Astrocyte (in vitro differentiated cells and primary cell): Measurements from ENCODE around the gene DMRTC1. TPM values are rescaled to one million over a fixed set of nuclear protein-coding genes. Genes with fewer than 3 reads are reported as not detected.

Experiments
- total RNA-seq: library from RNA; stranded (reverse); gene quantifications from 2 replicates; pipeline ENCODE4 v1.2.1, GENCODE V29; 2021

DMRTC1 gene
- total RNA-seq, 1 donor from 2014 or later: not detected

Other genes starting within 250 kb of the DMRTC1 start
- gene PHKA1, start 229.5 kb downstream of the DMRTC1 start, total RNA-seq: 6.5 and 7.5 TPM in 2 replicates
- not detected in 2 replicates for gene DMRTC1B, start 166.9 kb downstream of the DMRTC1 start, total RNA-seq
- gene FAM236B, start 161.2 kb downstream of the DMRTC1 start, total RNA-seq: not detected in 2 replicates
- gene FAM236D, start 135.6 kb downstream of the DMRTC1 start, total RNA-seq: not detected in 2 replicates
- not detected in 2 replicates for gene FAM236C, start 31.2 kb downstream of the DMRTC1 start, total RNA-seq
- not detected in 2 replicates for gene FAM236A, start 5.6 kb downstream of the DMRTC1 start, total RNA-seq
- gene PABPC1L2B, start 59.1 kb upstream of the DMRTC1 start, total RNA-seq: 0.14 TPM in 1 of 2 replicates, not detected in the other
- gene PABPC1L2A, start 135.7 kb upstream of the DMRTC1 start, total RNA-seq: 0.11 and 0.38 TPM in 2 replicates